H1 (cell line): ENCODE data around the gene GCNA. TPM values are rescaled to one million over a fixed set of nuclear protein-coding genes. Genes with fewer than 3 reads are reported as not detected.

Source experiments
- CTCF ChIA-PET: fragments of 300-600 bp; sonication (Branson Sonifier 250); formaldehyde crosslinking; loops from one replicate; lab custom pipeline; 2021; ENCODE audit not compliant: partially characterized antibody; lab: Charles Lee
- POLR2A ChIA-PET: fragments of 300-600 bp; sonication (Branson Sonifier 250); formaldehyde crosslinking; loops from one replicate; lab custom pipeline; 2021; ENCODE audit warnings: inconsistent platforms; ENCODE audit not compliant: partially characterized antibody; lab: Charles Lee
- DNase-seq, 2 experiments: peaks; one replicate each; pipeline versions ENCODE4 v3.0.0 to v3.0.0-alpha.2; 2010 to 2022; ENCODE audit warnings: low spot score in 2 of 2, low read depth in 1 of 2, mixed read lengths in 1 of 2
- FAIRE-seq: peaks from 2 replicates; lab custom pipeline; 2011; peaks lifted over from hg19 to GRCh38; lab: Jason Lieb, UNC
- H2AFZ ChIP-seq: 2 replicates; pipeline ENCODE4 v1.8.1; 2012; ENCODE audit warnings: low read length, inconsistent platforms
- H2AK5ac ChIP-seq: 2 replicates; pipeline ENCODE4 v1.6.1; 2013; ENCODE audit warnings: low read depth, low read length
- H2BK120ac ChIP-seq: replicated peaks from 2 replicates; pipeline ENCODE3; 2013; ENCODE audit warnings: low read depth, low read length, inconsistent platforms
- H2BK12ac ChIP-seq: 2 replicates; pipeline ENCODE4 v1.6.1; 2013; ENCODE audit warnings: low read depth, low read length
- H2BK15ac ChIP-seq: 2 replicates; pipeline ENCODE4 v1.6.1; 2013; ENCODE audit warnings: low read length
- H2BK20ac ChIP-seq: 2 replicates; pipeline ENCODE4 v1.6.1; 2013; ENCODE audit warnings: low read length
- H2BK5ac ChIP-seq: 2 replicates; pipeline ENCODE4 v1.6.1; 2013; ENCODE audit warnings: low read depth, low read length
- H3K14ac ChIP-seq: 2 replicates; pipeline ENCODE4 v1.6.1; 2013; ENCODE audit warnings: inconsistent platforms; ENCODE audit not compliant: insufficient read length
- H3K18ac ChIP-seq: 2 replicates; pipeline ENCODE4 v1.6.1; 2013; ENCODE audit warnings: low read length; ENCODE audit errors: extremely low read depth
- H3K23ac ChIP-seq: 2 replicates; pipeline ENCODE4 v1.6.1; 2013; ENCODE audit warnings: inconsistent platforms; ENCODE audit not compliant: insufficient read length
- H3K23me2 ChIP-seq: 2 replicates; pipeline ENCODE4 v1.6.1; 2013; ENCODE audit warnings: low read depth, low read length
- H3K27ac ChIP-seq: 2 replicates; pipeline ENCODE4 v1.6.1; 2011; ENCODE audit warnings: low read depth, low read length, inconsistent platforms
- H3K27me3 ChIP-seq, 4 experiments: replicated peaks in 1 of 4; 1 replicate in 1 of 4; 2 replicates in 3 of 4; pipeline versions ENCODE4 v1.6.1 to v1.8.1; 2011 to 2013; ENCODE audit warnings: low read length in 3 of 4, mild to moderate bottlenecking in 3 of 4, inconsistent platforms in 2 of 4, mixed read lengths in 2 of 4, moderate library complexity in 1 of 4; ENCODE audit not compliant: control insufficient read depth in 3 of 4, insufficient read depth in 3 of 4; ENCODE audit errors: extremely low read depth in 1 of 4
- H3K36me3 ChIP-seq, 4 experiments: 2 replicates each; pipeline versions ENCODE4 v1.6.1 to v1.8.1; 2011 to 2013; ENCODE audit warnings: mild to moderate bottlenecking in 4 of 4, low read length in 3 of 4, moderate library complexity in 2 of 4, control low read depth in 1 of 4, inconsistent platforms in 1 of 4; ENCODE audit not compliant: insufficient read depth in 4 of 4, control insufficient read depth in 2 of 4
- H3K4ac ChIP-seq: replicated peaks from 2 replicates; pipeline ENCODE3; 2013; ENCODE audit warnings: low read length, low read depth, mixed read lengths, inconsistent platforms; ENCODE audit not compliant: insufficient read length
- H3K4me1 ChIP-seq, 4 experiments: replicated peaks in 1 of 4; 1 replicate in 1 of 4; 2 replicates in 3 of 4; pipeline versions ENCODE4 v1.6.1 to v1.8.1; 2011 to 2013; ENCODE audit warnings: low read length in 3 of 4, inconsistent platforms in 2 of 4, mixed read lengths in 1 of 4; ENCODE audit not compliant: insufficient read depth in 4 of 4, control insufficient read depth in 3 of 4
- H3K4me2 ChIP-seq, 2 experiments: 2 replicates each; pipeline versions ENCODE4 v1.6.1 to v1.8.1; 2011 to 2013; ENCODE audit warnings: low read depth in 2 of 2, low read length in 2 of 2, control low read depth in 1 of 2, inconsistent platforms in 1 of 2, mild to moderate bottlenecking in 1 of 2; ENCODE audit not compliant: insufficient read depth in 1 of 2
- H3K4me3 ChIP-seq, 4 experiments: fragments of 200-600, 300-600 bp in 1 of 4; sonication (generic), shearing (Covaris generic), sonication (Bioruptor Twin) in 1 of 4; 2 replicates each; pipeline versions ENCODE4 v1.5.1 to v1.8.1; 2011 to 2016; ENCODE audit warnings: low read length in 4 of 4, low read depth in 3 of 4, control low read depth in 2 of 4, inconsistent platforms in 2 of 4, mild to moderate bottlenecking in 2 of 4, mixed read lengths in 1 of 4, moderate library complexity in 1 of 4; ENCODE audit not compliant: insufficient read depth in 2 of 4; ENCODE audit errors: extremely low read depth in 1 of 4
- H3K56ac ChIP-seq: replicated peaks from 2 replicates; pipeline ENCODE3; 2013; ENCODE audit warnings: low read depth, mild to moderate bottlenecking, mixed read lengths, low read length, inconsistent platforms; ENCODE audit not compliant: insufficient read length
- H3K79me1 ChIP-seq: 2 replicates; pipeline ENCODE4 v1.6.1; 2013; ENCODE audit warnings: low read depth, low read length, control low read depth
- H3K79me2 ChIP-seq, 2 experiments: 2 replicates each; pipeline versions ENCODE4 v1.6.1 to v1.8.1; 2012 to 2013; ENCODE audit warnings: low read length in 2 of 2, mild to moderate bottlenecking in 2 of 2, inconsistent platforms in 1 of 2; ENCODE audit not compliant: insufficient read depth in 2 of 2, control insufficient read depth in 1 of 2
- H3K9ac ChIP-seq, 4 experiments: replicated peaks in 1 of 4; 1 replicate in 1 of 4; 2 replicates in 3 of 4; pipeline versions ENCODE4 v1.6.1 to v1.8.1; 2011 to 2013; ENCODE audit warnings: low read depth in 3 of 4, low read length in 3 of 4, control low read depth in 2 of 4, mild to moderate bottlenecking in 2 of 4, moderate library complexity in 2 of 4, inconsistent platforms in 1 of 4; ENCODE audit errors: extremely low read depth in 1 of 4
- H3K9me3 ChIP-seq, 2 experiments: 2 replicates each; pipeline versions ENCODE4 v1.6.1 to v1.8.1; 2012 to 2013; ENCODE audit warnings: mild to moderate bottlenecking in 2 of 2, moderate library complexity in 2 of 2, control low read depth in 1 of 2, inconsistent platforms in 1 of 2, low read depth in 1 of 2, low read length in 1 of 2, mixed read lengths in 1 of 2; ENCODE audit not compliant: insufficient read depth in 2 of 2
- H4K20me1 ChIP-seq, 2 experiments: replicated peaks in 1 of 2; 2 replicates each; pipeline versions ENCODE3 to v1.8.1; 2011 to 2013; ENCODE audit warnings: inconsistent platforms in 2 of 2, low read length in 2 of 2, mild to moderate bottlenecking in 1 of 2; ENCODE audit not compliant: insufficient read depth in 2 of 2, control insufficient read depth in 1 of 2
- H4K5ac ChIP-seq: 2 replicates; pipeline ENCODE4 v1.6.1; 2013; ENCODE audit warnings: low read length, low read depth, mixed read lengths, inconsistent platforms; ENCODE audit not compliant: insufficient read length
- H4K8ac ChIP-seq: 2 replicates; pipeline ENCODE4 v1.8.0; 2013; ENCODE audit warnings: mild to moderate bottlenecking, moderate library complexity, low read length, inconsistent platforms; ENCODE audit not compliant: insufficient read depth; ENCODE audit errors: extremely low read depth
- H4K91ac ChIP-seq: replicated peaks from 2 replicates; pipeline ENCODE3; 2013; ENCODE audit warnings: low read length, mixed read lengths, inconsistent platforms; ENCODE audit not compliant: insufficient read length
- BCL11A ChIP-seq, 2 experiments: IDR thresholded peaks; one replicate each; pipeline ENCODE4 v1.6.1; 2011; ENCODE audit warnings: low read depth in 2 of 2, low read length in 2 of 2, mild to moderate bottlenecking in 2 of 2
- CEBPB ChIP-seq: IDR thresholded peaks from 2 replicates; pipeline ENCODE4 v1.6.1; 2012; ENCODE audit warnings: low read depth, low read length
- RXRA ChIP-seq: IDR thresholded peaks from 2 replicates; pipeline ENCODE4 v1.6.1; 2011; ENCODE audit warnings: low read depth, mild to moderate bottlenecking, low read length, moderate library complexity; ENCODE audit not compliant: insufficient read depth
- WGBS, 2 experiments: shearing (Covaris generic) in 1 of 2; methylation state at CpG; one replicate each; pipeline versions ENCODE4 v1.1.6 to v1.1.7; 2013 to 2015; ENCODE audit warnings: low lambda C conversion rate in 2 of 2, mixed read lengths in 2 of 2, inconsistent platforms in 1 of 2, low coverage in 1 of 2, missing lambda C conversion rate in 1 of 2; ENCODE audit not compliant: insufficient replicate concordance in 2 of 2, insufficient coverage in 1 of 2, insufficient read length in 1 of 2; ENCODE audit errors: extremely low coverage in 1 of 2, missing lambda C conversion rate in 1 of 2; 5-methylcytosine and 5-hydroxymethylcytosine counted together
- polyA plus RNA-seq, 7 experiments: library from polyadenylated mRNA; depleted of rRNA in 3 of 7; stranded (reverse) in 5 of 7; unstranded in 2 of 7; fragments of >200 nt in 5 of 7; fragments of 200-250 nt in 2 of 7; gene quantifications; 1 replicate in 5 of 7; 2 replicates in 1 of 7; 4 replicates in 1 of 7; pipeline versions ENCODE4 v1.2.1 to v1.2.3, GENCODE V29; 2011 to 2013; ENCODE audit warnings: missing spikeins in 2 of 7, mixed read lengths in 2 of 7
- total RNA-seq: library from RNA; stranded (reverse); fragmentation: NEBNext Ultra II Directional; extraction: Animal tissue kit (Norgen Biotek cat#: 25700); gene quantifications from 2 replicates; pipeline ENCODE4 v1.2.1, GENCODE V29; 2021
- TF ChIP-seq, protein P1 (sequence below), 3 experiments: IDR thresholded peaks; 1 replicate in 2 of 3; 2 replicates in 1 of 3; pipeline versions ENCODE4 v1.5.1 to v1.6.1; 2011; ENCODE audit warnings: low read length in 3 of 3, mild to moderate bottlenecking in 3 of 3, inconsistent platforms in 2 of 3, low read depth in 1 of 3, moderate library complexity in 1 of 3; ENCODE audit not compliant: insufficient read depth in 1 of 3; ENCODE audit errors: control extremely low read depth in 1 of 3
- TF ChIP-seq, protein P2 (sequence below): IDR thresholded peaks from 2 replicates; pipeline ENCODE4 v1.6.1; 2012; ENCODE audit warnings: inconsistent platforms

Gene GCNA
- total and polyA plus RNA-seq, 2 of the 8 experiments (the other 6 are each of a cell fraction or from before 2014, with no cell fraction given): 0.41 to 0.95 TPM

DNA sequence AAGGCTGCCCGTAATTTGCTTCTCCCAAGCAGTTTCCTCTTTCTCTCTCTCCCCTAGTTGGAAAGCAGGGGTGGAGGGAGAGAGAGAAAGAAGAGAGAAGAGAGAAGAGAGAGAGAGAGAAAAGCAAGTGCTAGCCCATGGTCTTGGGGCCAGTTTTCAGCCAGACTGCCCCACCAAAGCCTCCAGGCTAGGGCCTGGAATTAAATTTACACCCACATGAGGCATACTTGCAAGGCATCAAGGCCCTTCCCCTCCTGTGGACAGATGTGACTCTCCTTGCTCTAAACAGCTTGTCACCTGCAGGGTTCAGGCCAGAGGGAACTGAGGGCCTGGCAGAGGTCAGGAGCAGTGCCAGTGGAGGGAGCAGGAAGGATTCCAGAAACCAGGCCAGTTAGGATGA is 41.7 kb downstream of the GCNA start:
- H3K36me3 ChIP-seq: no peaks in the 10 kb centered on the region
- no peak overlapping the region for H4K5ac ChIP-seq
- no peaks in the 10 kb centered on the region for H3K79me1 ChIP-seq
- H2BK12ac ChIP-seq: no peak overlapping the region
- H2AK5ac ChIP-seq: no peak overlapping the region
- no peak overlapping the region; the same call in 1 of the 2 replicates for H4K8ac ChIP-seq
- no peak overlapping the region for H3K18ac ChIP-seq
- H4K20me1 ChIP-seq: no peaks in the 10 kb centered on the region
- FAIRE-seq: no peak
- H2BK120ac ChIP-seq: no peak overlapping the region
- no peak overlapping the region for H2AFZ ChIP-seq
- no peak overlapping the region for H2BK5ac ChIP-seq
- no peak overlapping the region for H3K4me2 ChIP-seq
- no peaks in the 10 kb centered on the region for H3K79me2 ChIP-seq
- no peaks in the 10 kb centered on the region for H3K27me3 ChIP-seq
- H3K4ac ChIP-seq: no peak overlapping the region
- no peak overlapping the region for H2BK20ac ChIP-seq
- no peak overlapping the region for H4K91ac ChIP-seq
- H3K14ac ChIP-seq: no peak overlapping the region
- CTCF ChIA-PET: interaction anchor here (1.4 kb wide), 1 partner anchor 31 kb away, joined by 4 read pairs; no protein-coding TSS in a partner anchor
- POLR2A ChIA-PET: no interaction called here
- peaks cover 0 to 5% (median 0%) of the 10 kb centered on the region in 4 experiments; a peak in 1 of 7 replicates for H3K4me1 ChIP-seq
- H3K9ac ChIP-seq: no peak overlapping the region
- no peaks in the 10 kb centered on the region for H3K9me3 ChIP-seq
- H3K23me2 ChIP-seq: no peaks in the 10 kb centered on the region
- no peak overlapping the region for H2BK15ac ChIP-seq
- DNase-seq: no peak
- no CpG with 5 or more reads among the region's 1 CpG for WGBS, 2 experiments
- no peak overlapping the region for H3K4me3 ChIP-seq
- no peak overlapping the region for H3K27ac ChIP-seq
- no peak overlapping the region for H3K23ac ChIP-seq
- no peak overlapping the region for H3K56ac ChIP-seq
- TF ChIP-seq, protein P1, sequence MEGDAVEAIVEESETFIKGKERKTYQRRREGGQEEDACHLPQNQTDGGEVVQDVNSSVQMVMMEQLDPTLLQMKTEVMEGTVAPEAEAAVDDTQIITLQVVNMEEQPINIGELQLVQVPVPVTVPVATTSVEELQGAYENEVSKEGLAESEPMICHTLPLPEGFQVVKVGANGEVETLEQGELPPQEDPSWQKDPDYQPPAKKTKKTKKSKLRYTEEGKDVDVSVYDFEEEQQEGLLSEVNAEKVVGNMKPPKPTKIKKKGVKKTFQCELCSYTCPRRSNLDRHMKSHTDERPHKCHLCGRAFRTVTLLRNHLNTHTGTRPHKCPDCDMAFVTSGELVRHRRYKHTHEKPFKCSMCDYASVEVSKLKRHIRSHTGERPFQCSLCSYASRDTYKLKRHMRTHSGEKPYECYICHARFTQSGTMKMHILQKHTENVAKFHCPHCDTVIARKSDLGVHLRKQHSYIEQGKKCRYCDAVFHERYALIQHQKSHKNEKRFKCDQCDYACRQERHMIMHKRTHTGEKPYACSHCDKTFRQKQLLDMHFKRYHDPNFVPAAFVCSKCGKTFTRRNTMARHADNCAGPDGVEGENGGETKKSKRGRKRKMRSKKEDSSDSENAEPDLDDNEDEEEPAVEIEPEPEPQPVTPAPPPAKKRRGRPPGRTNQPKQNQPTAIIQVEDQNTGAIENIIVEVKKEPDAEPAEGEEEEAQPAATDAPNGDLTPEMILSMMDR (IDR thresholded peaks at IDR 0.05; ENCODE audit: control extremely low read depth in 1 of 3, insufficient read depth in 1 of 3, low read depth in 1 of 3, low read length in 3 of 3): no peak
- TF ChIP-seq BCL11A (IDR thresholded peaks at IDR 0.05; ENCODE audit: low read depth in 2 of 2, low read length in 2 of 2) (no peak), CEBPB (no peak), RXRA (no peak)
- TF ChIP-seq, protein P2, sequence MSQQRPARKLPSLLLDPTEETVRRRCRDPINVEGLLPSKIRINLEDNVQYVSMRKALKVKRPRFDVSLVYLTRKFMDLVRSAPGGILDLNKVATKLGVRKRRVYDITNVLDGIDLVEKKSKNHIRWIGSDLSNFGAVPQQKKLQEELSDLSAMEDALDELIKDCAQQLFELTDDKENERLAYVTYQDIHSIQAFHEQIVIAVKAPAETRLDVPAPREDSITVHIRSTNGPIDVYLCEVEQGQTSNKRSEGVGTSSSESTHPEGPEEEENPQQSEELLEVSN: no peak
